BLaER1 treated with 17β-estradiol and CSF1 and Interleukin-3, amounts not matched to agents 10 nM and 100 nM (cell line): Measurements from ENCODE around the gene ANKS1B.

Source experiments
- H3K27ac ChIP-seq, 11 experiments: shearing (Covaris generic); formaldehyde crosslinking; 2 replicates each; pipeline ENCODE4 v1.8.1; 2022
- H3K27me3 ChIP-seq, 11 experiments: shearing (Covaris generic); formaldehyde crosslinking; 2 replicates each; pipeline ENCODE4 v1.8.1; 2022
- H3K36me3 ChIP-seq, 11 experiments: shearing (Covaris generic); formaldehyde crosslinking; 2 replicates each; pipeline ENCODE4 v1.8.1; 2022
- H3K4me1 ChIP-seq, 10 experiments: shearing (Covaris generic); formaldehyde crosslinking; 2 replicates each; pipeline ENCODE4 v1.8.1; 2022
- H3K4me2 ChIP-seq, 11 experiments: shearing (Covaris generic); formaldehyde crosslinking; 2 replicates each; pipeline ENCODE4 v1.8.1; 2022
- H3K4me3 ChIP-seq, 10 experiments: shearing (Covaris generic); formaldehyde crosslinking; 2 replicates each; pipeline ENCODE4 v1.8.1; 2022
- H3K9ac ChIP-seq, 11 experiments: shearing (Covaris generic); formaldehyde crosslinking; 2 replicates each; pipeline ENCODE4 v1.8.1; 2022
- H3K9me3 ChIP-seq, 11 experiments: shearing (Covaris generic); formaldehyde crosslinking; replicated peaks in 1 of 11; 2 replicates each; pipeline ENCODE4 v1.8.1; 2022
- H4K20me1 ChIP-seq, 11 experiments: shearing (Covaris generic); formaldehyde crosslinking; 2 replicates each; pipeline ENCODE4 v1.8.1; 2022
- Cebpa-rat ChIP-seq, 11 experiments: shearing (Covaris generic); IDR thresholded peaks; 2 replicates each; pipeline ENCODE4 v1.8.1; 2022

Gene ANKS1B

DNA sequence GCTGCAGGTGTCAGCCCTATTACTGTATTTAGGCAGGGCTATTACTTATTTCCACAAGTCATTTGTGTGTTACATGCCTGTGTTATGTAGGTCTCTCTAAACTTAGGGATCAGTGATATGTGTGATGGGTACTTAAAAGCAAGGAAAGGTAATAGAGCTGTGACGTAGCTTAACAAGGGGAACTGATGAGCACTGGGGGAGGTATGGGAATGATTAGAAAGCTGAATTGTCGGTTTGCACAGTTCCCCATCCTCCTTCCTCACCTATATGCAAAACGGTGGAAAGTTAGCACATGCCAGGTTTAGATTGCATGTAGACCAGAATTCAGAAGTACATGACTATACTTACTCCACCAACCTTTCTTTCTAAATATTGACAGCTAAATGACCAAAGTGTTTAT is 831.4 kb downstream of the ANKS1B start:
- Histone ChIP-seq H3K27ac (no peak overlapping the region), H3K9ac (no peak overlapping the region), H4K20me1 (no peaks in the 10 kb centered on the region), H3K4me3 (no peak overlapping the region), H3K4me2 (no peak overlapping the region), H3K9me3 (no peaks in the 10 kb centered on the region), H3K36me3 (peaks cover 0 to 36% (median 10%) of the 10 kb centered on the region in 11 experiments; a peak in 9 of 22 replicates), H3K27me3 (no peaks in the 10 kb centered on the region), H3K4me1 (peaks cover 0 to 7% (median 0%) of the 10 kb centered on the region in 10 experiments; a peak in 6 of 20 replicates)
- TF ChIP-seq Cebpa-rat (IDR thresholded peaks at IDR 0.05): no peak

- Histone ChIP-seq H3K4me3 (no peak overlapping the region), H3K27me3 (no peaks in the 10 kb centered on the region), H3K9me3 (no peaks in the 10 kb centered on the region), H3K4me1 (peaks cover 0 to 11% (median 7%) of the 10 kb centered on the region in 10 experiments; a peak in 12 of 20 replicates), H3K9ac (no peak overlapping the region), H4K20me1 (no peaks in the 10 kb centered on the region), H3K36me3 (peaks cover 0 to 36% (median 10%) of the 10 kb centered on the region in 11 experiments; a peak in 9 of 22 replicates), H3K4me2 (no peak overlapping the region), H3K27ac (no peak overlapping the region)
- TF ChIP-seq Cebpa-rat (IDR thresholded peaks at IDR 0.05): no peak
Measured at GRCh38 chr12:99152337-99152736, 832.4 kb downstream of the ANKS1B start.

DNA sequence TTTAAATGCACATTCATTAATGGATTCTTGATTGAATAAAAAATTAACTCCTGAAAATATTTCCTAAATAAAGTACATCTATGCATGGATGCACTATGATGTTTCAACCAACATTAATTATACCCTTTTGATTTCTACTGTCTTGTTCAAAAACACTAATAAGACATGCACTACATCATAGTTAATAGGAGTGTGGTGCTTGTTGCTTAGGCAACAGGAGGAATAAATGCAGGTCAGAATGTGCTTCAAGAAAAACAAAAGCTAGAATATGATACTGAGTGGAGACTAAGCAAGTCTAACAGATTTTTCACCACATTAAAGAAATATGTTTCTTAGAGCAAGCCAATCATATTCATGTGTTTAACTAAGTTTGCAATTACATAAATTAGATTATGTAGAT is 833.0 kb downstream of the ANKS1B start:
- H3K4me2 ChIP-seq: no peak overlapping the region
- no peak overlapping the region for H3K27ac ChIP-seq
- H4K20me1 ChIP-seq: no peaks in the 10 kb centered on the region
- no peaks in the 10 kb centered on the region for H3K27me3 ChIP-seq
- no peaks in the 10 kb centered on the region for H3K9me3 ChIP-seq
- no peak for TF ChIP-seq Cebpa-rat (IDR thresholded peaks at IDR 0.05)
- H3K36me3 ChIP-seq: peaks cover 0 to 38% (median 10%) of the 10 kb centered on the region in 11 experiments; a peak in 9 of 22 replicates
- H3K4me1 ChIP-seq: peaks cover 0 to 17% (median 12%) of the 10 kb centered on the region in 10 experiments; a peak in 13 of 20 replicates
- no peak overlapping the region for H3K9ac ChIP-seq
- no peak overlapping the region for H3K4me3 ChIP-seq

DNA sequence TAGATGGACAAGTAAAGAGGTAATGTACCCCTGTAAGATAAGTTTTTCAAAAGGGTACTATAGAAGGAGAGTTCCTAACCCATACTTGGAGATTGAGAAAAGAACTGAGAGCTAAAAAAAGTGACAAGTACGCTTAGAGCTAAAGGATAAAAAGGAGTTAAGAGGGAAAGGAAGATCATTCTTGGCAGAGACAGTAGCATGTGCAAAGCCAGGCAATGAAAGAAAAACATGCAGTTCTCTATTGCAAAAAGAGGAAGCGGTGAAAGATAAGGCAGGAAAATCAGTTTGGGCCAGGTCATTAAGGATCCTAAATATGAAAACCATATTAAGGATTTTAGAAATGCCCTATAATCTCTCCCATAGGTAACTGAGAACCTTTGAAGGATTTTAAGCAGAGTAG is 837.6 kb downstream of the ANKS1B start:
- Histone ChIP-seq H3K9ac (no peak overlapping the region), H3K36me3 (peaks cover 0 to 56% (median 23%) of the 10 kb centered on the region in 11 experiments; a peak in 12 of 22 replicates), H3K4me3 (no peak overlapping the region), H3K4me2 (peak overlapping the region in 6 of 11 experiments; percentile 15 to 78 (median 60); a peak in 11 of 22 replicates), H4K20me1 (no peaks in the 10 kb centered on the region), H3K9me3 (peaks cover 0 to 9% (median 0%) of the 10 kb centered on the region in 11 experiments; a peak in 3 of 22 replicates), H3K27ac (peak overlapping the region in 4 of 11 experiments; percentile 30 to 53 (median 41); a peak in 7 of 22 replicates), H3K4me1 (peaks cover 0 to 32% (median 20%) of the 10 kb centered on the region in 10 experiments; a peak in 13 of 20 replicates), H3K27me3 (no peaks in the 10 kb centered on the region)
- TF ChIP-seq Cebpa-rat (IDR thresholded peaks at IDR 0.05): no peak

DNA sequence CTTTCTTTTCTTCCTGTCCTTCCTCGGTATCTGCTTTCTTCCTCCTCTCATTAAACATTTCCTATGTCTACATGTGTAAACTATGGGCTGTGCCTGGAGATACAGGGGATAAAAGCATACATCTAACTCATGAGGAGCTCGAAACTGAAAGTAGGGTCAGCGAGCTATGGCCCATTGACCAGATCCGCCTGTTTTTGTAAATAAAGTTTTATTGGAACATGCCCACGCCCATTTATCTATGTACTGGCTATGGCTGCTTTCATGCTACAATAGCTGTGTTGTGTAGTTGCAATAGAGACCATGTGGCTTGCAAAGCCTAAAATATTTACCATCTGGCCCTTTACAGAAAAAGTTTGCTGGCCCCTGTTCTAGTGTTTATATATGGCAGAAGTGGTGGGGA is 838.0 kb downstream of the ANKS1B start:
- TF ChIP-seq Cebpa-rat (IDR thresholded peaks at IDR 0.05): no peak
- Histone ChIP-seq H3K27ac (peak overlapping the region in 4 of 11 experiments; percentile 30 to 53 (median 41); a peak in 6 of 22 replicates), H3K4me1 (peaks cover 0 to 32% (median 20%) of the 10 kb centered on the region in 10 experiments; a peak in 13 of 20 replicates), H3K4me3 (no peak overlapping the region), H4K20me1 (no peaks in the 10 kb centered on the region), H3K36me3 (peaks cover 0 to 58% (median 23%) of the 10 kb centered on the region in 11 experiments; a peak in 12 of 22 replicates), H3K9ac (no peak overlapping the region), H3K4me2 (peak overlapping the region in 6 of 11 experiments; percentile 12 to 78 (median 60); a peak in 10 of 22 replicates), H3K27me3 (no peaks in the 10 kb centered on the region), H3K9me3 (peaks cover 0 to 9% (median 0%) of the 10 kb centered on the region in 11 experiments; a peak in 4 of 22 replicates)

DNA sequence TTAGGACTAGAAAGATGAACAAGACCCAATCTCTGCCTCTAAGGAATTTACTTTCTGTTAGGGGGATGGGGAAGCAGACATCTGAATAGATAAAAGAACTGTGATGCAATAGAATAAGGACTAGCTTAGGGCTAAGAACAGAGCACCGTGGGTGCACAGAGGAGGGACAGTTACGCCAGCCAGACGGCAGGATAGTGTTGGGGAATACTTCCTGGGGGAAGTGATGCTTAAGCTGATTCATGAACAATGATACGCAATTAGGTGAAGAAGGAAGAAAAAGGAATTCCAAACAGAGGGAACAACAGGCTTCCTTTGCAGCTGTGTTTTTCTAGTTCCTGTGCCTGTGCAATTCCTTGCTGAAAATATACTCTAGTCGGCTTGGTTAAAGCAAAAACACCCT is 838.6 kb downstream of the ANKS1B start:
- Histone ChIP-seq H3K27me3 (no peaks in the 10 kb centered on the region), H3K4me2 (peak overlapping the region in 6 of 11 experiments; percentile 12 to 78 (median 60); a peak in 11 of 22 replicates), H3K4me3 (no peak overlapping the region), H3K27ac (peak overlapping the region in 4 of 11 experiments; percentile 30 to 53 (median 41); a peak in 6 of 22 replicates), H4K20me1 (no peaks in the 10 kb centered on the region), H3K9me3 (peaks cover 0 to 9% (median 0%) of the 10 kb centered on the region in 11 experiments; a peak in 4 of 22 replicates), H3K36me3 (peaks cover 0 to 61% (median 23%) of the 10 kb centered on the region in 11 experiments; a peak in 12 of 22 replicates), H3K9ac (no peak overlapping the region), H3K4me1 (peaks cover 0 to 32% (median 20%) of the 10 kb centered on the region in 10 experiments; a peak in 13 of 20 replicates)
- TF ChIP-seq Cebpa-rat (IDR thresholded peaks at IDR 0.05): 0 out of 22 replicates have a peak, but pooled peaks of 2 of the 11 experiments have one; percentile 23 to 36

GRCh38 chr12:99142651-99143050 is 842.1 kb downstream of the ANKS1B start:
- peaks cover 0 to 49% (median 17%) of the 10 kb centered on the region in 11 experiments; a peak in 11 of 22 replicates for H3K36me3 ChIP-seq
- no peak overlapping the region for H3K9ac ChIP-seq
- TF ChIP-seq Cebpa-rat (IDR thresholded peaks at IDR 0.05): no peak
- H3K4me2 ChIP-seq: no peak overlapping the region
- H4K20me1 ChIP-seq: no peaks in the 10 kb centered on the region
- H3K9me3 ChIP-seq: peaks cover 0 to 9% (median 0%) of the 10 kb centered on the region in 11 experiments; a peak in 4 of 22 replicates
- no peaks in the 10 kb centered on the region for H3K27me3 ChIP-seq
- no peak overlapping the region for H3K27ac ChIP-seq
- no peak overlapping the region for H3K4me3 ChIP-seq
- H3K4me1 ChIP-seq: peaks cover 1 to 35% (median 26%) of the 10 kb centered on the region in 10 experiments; a peak in 14 of 20 replicates

- Histone ChIP-seq H3K9ac (no peak overlapping the region), H3K9me3 (peaks cover 0 to 5% (median 0%) of the 10 kb centered on the region in 11 experiments; a peak in 4 of 22 replicates), H4K20me1 (no peaks in the 10 kb centered on the region), H3K27ac (no peak overlapping the region), H3K4me2 (no peak overlapping the region), H3K36me3 (peaks cover 0 to 36% (median 10%) of the 10 kb centered on the region in 11 experiments; a peak in 10 of 22 replicates), H3K4me3 (no peak overlapping the region), H3K27me3 (no peaks in the 10 kb centered on the region), H3K4me1 (peaks cover 0 to 38% (median 20%) of the 10 kb centered on the region in 10 experiments; a peak in 13 of 20 replicates)
- TF ChIP-seq Cebpa-rat (IDR thresholded peaks at IDR 0.05): no peak
Measured at GRCh38 chr12:99140017-99140720, 844.6 kb downstream of the ANKS1B start.

DNA sequence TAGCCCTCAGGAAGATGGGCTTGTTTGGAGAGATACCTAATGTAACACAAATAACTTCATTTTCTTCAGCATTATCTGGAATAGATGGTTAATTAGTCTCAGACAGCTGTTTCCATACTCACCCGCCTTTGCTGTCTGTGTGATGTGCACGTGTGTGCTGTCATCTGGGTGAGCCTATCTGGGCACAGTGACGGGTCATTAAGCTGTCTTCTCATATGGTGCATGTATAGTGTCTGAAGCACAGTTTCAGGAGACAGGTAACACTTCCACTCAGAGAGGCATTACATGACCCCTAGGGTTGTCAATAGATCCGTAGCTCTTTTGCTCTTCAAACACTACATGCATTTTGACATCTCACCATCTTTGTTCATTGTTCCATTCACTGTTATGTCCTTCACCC is 846.3 kb downstream of the ANKS1B start:
- Histone ChIP-seq H4K20me1 (no peaks in the 10 kb centered on the region), H3K9me3 (peaks cover 0 to 4% (median 0%) of the 10 kb centered on the region in 11 experiments; a peak in 1 of 22 replicates), H3K27me3 (no peaks in the 10 kb centered on the region), H3K27ac (peak overlapping the region in 2 of 11 experiments; percentile 28 to 52; a peak in 3 of 22 replicates), H3K9ac (no peak overlapping the region), H3K4me2 (peak overlapping the region in 6 of 11 experiments; percentile 14 to 73 (median 60); a peak in 10 of 22 replicates), H3K36me3 (peaks cover 0 to 34% (median 0%) of the 10 kb centered on the region in 11 experiments; a peak in 6 of 22 replicates), H3K4me3 (no peak overlapping the region), H3K4me1 (peaks cover 0 to 53% (median 30%) of the 10 kb centered on the region in 10 experiments; a peak in 13 of 20 replicates)
- TF ChIP-seq Cebpa-rat (IDR thresholded peaks at IDR 0.05): no peak
